Measurements from ENCODE around the gene TIAM2.

GRCh38 chr6:155157101-155157500 is 162.0 kb downstream of the TIAM2 start:
- TF ChIP-seq CTCF (IDR thresholded peaks at IDR 0.05; ENCODE audit: borderline replicate concordance, extremely low read depth, low read length, poor library complexity, severe bottlenecking): no peak
- no peak for TF ChIP-seq EZH2 (IDR thresholded peaks at IDR 0.05; ENCODE audit: borderline replicate concordance, low read depth, low read length, severe bottlenecking)

All from DND-41 (cell line).